Measurements from ENCODE around the gene BSDC1. TPM values are rescaled to one million over a fixed set of nuclear protein-coding genes. Genes with fewer than 3 reads are reported as not detected.

BSDC1 gene
- total RNA-seq, 1 experiment from 2014 or later = 64.9 TPM

- POLR2A ChIA-PET = no interaction called here
- Histone ChIP-seq H3K4me1 (ENCODE audit: control insufficient read depth, insufficient read depth, low read length) (peaks cover 41% of the 10 kb centered on the region), H3K27ac (ENCODE audit: low read length) (peak overlapping the region; percentile 78), H3K36me3 (ENCODE audit: control insufficient read depth, insufficient read depth, low read length) (peaks cover 19% of the 10 kb centered on the region), H3K9me3 (ENCODE audit: control insufficient read depth, insufficient read depth, low read depth, low read length) (no peaks in the 10 kb centered on the region), H3K27me3 (ENCODE audit: control insufficient read depth, insufficient read depth, low read length) (no peaks in the 10 kb centered on the region), H3K4me3 (ENCODE audit: low read depth in 2 of 2, low read length in 2 of 2) (no peak overlapping the region)
- TSS peak; percentile 95 for BruUV-seq (replicated peaks)
- no peak for ATAC-seq
- no peak for DNase-seq (ENCODE audit: low read depth, low spot score)
- intact Hi-C loops (cut with micrococcal nuclease; ENCODE audit: unreplicated experiment) = no loop called here
- CTCF ChIA-PET = no interaction called here
- in situ Hi-C loops (cut with HindIII; ENCODE audit: low pct_unique_long_range_greater_than_20kb, low sequenced_read_pairs) = no loop called here
- TF ChIP-seq TCF7L2 (IDR thresholded peaks at IDR 0.05; ENCODE audit: low read depth, low read length) (no peak), REST (IDR thresholded peaks at IDR 0.05; ENCODE audit: insufficient read depth in 1 of 2, low read depth in 2 of 2, low read length in 1 of 2) (no peak), POLR2AphosphoS5 (IDR thresholded peaks at IDR 0.05; ENCODE audit: low read depth, low read length) (no peak; the same call in 1 of the 2 replicates), SIN3A (IDR thresholded peaks at IDR 0.05; ENCODE audit: borderline replicate concordance, insufficient read depth, low read depth, low read length) (no peak)
- TF ChIP-seq, protein P1, sequence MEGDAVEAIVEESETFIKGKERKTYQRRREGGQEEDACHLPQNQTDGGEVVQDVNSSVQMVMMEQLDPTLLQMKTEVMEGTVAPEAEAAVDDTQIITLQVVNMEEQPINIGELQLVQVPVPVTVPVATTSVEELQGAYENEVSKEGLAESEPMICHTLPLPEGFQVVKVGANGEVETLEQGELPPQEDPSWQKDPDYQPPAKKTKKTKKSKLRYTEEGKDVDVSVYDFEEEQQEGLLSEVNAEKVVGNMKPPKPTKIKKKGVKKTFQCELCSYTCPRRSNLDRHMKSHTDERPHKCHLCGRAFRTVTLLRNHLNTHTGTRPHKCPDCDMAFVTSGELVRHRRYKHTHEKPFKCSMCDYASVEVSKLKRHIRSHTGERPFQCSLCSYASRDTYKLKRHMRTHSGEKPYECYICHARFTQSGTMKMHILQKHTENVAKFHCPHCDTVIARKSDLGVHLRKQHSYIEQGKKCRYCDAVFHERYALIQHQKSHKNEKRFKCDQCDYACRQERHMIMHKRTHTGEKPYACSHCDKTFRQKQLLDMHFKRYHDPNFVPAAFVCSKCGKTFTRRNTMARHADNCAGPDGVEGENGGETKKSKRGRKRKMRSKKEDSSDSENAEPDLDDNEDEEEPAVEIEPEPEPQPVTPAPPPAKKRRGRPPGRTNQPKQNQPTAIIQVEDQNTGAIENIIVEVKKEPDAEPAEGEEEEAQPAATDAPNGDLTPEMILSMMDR (IDR thresholded peaks at IDR 0.05) = no peak
Observed at GRCh38 chr1:32333251-32333963, 60.8 kb downstream of the BSDC1 start.

DNA sequence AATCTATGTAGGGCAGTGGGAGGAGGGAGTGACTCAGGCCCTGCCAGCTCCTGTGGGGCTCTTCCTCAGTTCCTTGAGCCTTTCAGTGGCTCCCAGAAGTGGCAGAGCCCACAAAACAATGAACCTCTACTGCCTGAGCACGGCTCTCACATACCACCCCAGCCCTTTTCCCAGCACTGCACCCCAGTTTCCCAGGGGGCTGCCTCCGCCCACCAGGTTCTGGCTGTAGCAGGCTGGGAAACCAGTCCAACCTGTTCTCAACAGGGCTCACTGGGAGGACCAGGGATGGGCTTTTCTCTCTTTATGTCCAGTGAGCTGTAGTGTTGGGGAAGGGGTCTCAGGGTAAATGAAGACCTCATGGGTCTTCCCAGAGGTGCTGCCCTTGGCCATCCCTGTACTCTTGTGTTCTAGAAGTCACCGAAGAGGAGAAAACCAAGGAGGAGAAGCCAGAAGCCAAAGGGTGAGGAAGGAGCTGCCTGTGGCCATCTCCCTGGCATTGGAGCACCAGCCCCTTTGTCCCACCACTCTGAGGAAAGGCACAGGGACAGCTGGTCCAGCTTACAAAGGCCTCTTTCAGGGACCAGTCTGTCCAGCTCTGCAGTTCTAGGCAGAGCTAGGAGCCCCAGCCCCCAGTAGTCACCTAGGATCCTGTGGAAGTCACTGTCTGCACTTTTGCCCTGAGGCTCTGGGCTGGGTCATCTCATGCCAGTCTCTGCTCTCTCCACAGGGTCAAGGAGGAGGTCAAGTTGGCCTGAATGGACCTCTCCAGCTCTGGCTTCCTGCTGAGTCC is 61.8 kb downstream of the BSDC1 start:
- H3K36me3 ChIP-seq (ENCODE audit: control insufficient read depth, insufficient read depth, low read length) = peaks cover 24% of the 10 kb centered on the region
- no TSS peak for BruUV-seq (replicated peaks)
- in situ Hi-C loops (cut with HindIII; ENCODE audit: low pct_unique_long_range_greater_than_20kb, low sequenced_read_pairs) (no loop called here), intact Hi-C loops (cut with micrococcal nuclease; ENCODE audit: unreplicated experiment) (no loop called here)
- no peak overlapping the region for H3K27ac ChIP-seq (ENCODE audit: low read length)
- H3K4me1 ChIP-seq (ENCODE audit: control insufficient read depth, insufficient read depth, low read length) = peaks cover 32% of the 10 kb centered on the region
- ATAC-seq = no peak
- no peaks in the 10 kb centered on the region for H3K27me3 ChIP-seq (ENCODE audit: control insufficient read depth, insufficient read depth, low read length)
- TF ChIP-seq TCF7L2 (IDR thresholded peaks at IDR 0.05; ENCODE audit: low read depth, low read length) (no peak), POLR2AphosphoS5 (IDR thresholded peaks at IDR 0.05; ENCODE audit: low read depth, low read length) (peak; percentile 48; the same call in 1 of the 2 replicates)
- TF ChIP-seq, protein P1 (IDR thresholded peaks at IDR 0.05) = no peak
- ChIA-PET CTCF (no interaction called here), POLR2A (no interaction called here)
- DNase-seq (ENCODE audit: low read depth, low spot score) = no peak
- H3K9me3 ChIP-seq (ENCODE audit: control insufficient read depth, insufficient read depth, low read depth, low read length) = no peaks in the 10 kb centered on the region
- H3K4me3 ChIP-seq (ENCODE audit: low read depth in 2 of 2, low read length in 2 of 2) = no peak overlapping the region
